Prostate gland (tissue), 2 donors: ENCODE measurements around the gene SLC1A7. TPM values are rescaled to one million over a fixed set of nuclear protein-coding genes. Genes with fewer than 3 reads are reported as not detected.
A peak's percentile ranks its signal among the peaks of the same experiment; 100 is the strongest.
"Not testable (repeated sequence)": the region's sequence is repeated elsewhere in the genome, so short reads cannot be mapped to it uniquely, and the experiment has no call there.

Experiments used
- DNase-seq: peaks from one replicate; pipeline ENCODE4 v3.0.0-alpha.2; 2019; ENCODE audit warnings: low spot score
- H3K27ac ChIP-seq, 2 donors: fragments of 200-600 bp; sonication (generic); 2 replicates each; pipeline ENCODE4 v1.5.1; 2017 to 2019
- H3K27me3 ChIP-seq: fragments of 200-600 bp; sonication (generic); replicated peaks from 2 replicates; pipeline ENCODE4 v1.5.1; 2019; ENCODE audit not compliant: insufficient read depth
- H3K36me3 ChIP-seq, 2 donors: fragments of 200-600 bp; sonication (generic); 1 replicate in 1 of 2; 2 replicates in 1 of 2; pipeline versions ENCODE4 v1.5.1 to v1.8.1; 2017 to 2019
- H3K4me1 ChIP-seq: fragments of 200-600 bp; sonication (generic); replicated peaks from 2 replicates; pipeline ENCODE4 v1.5.1; 2019
- H3K4me3 ChIP-seq, 2 donors: fragments of 200-600 bp; sonication (generic); 2 replicates each; pipeline ENCODE4 v1.5.1; 2017 to 2019
- H3K9me3 ChIP-seq: fragments of 200-600 bp; sonication (generic); 2 replicates; pipeline ENCODE4 v1.5.1; 2017
- CTCF ChIP-seq, 4 experiments: fragments of 200-600 bp in 2 of 4; fragments of 450-650 bp in 2 of 4; sonication (generic) in 2 of 4; IDR thresholded peaks; 1 replicate in 3 of 4; 2 replicates in 1 of 4; pipeline ENCODE4 v1.5.1; 2016 to 2019; ENCODE audit warnings: antibody characterized with exemption in 4 of 4, mild to moderate bottlenecking in 2 of 4, moderate library complexity in 2 of 4
- POLR2A ChIP-seq: fragments of 450-650 bp; IDR thresholded peaks from one replicate; pipeline ENCODE4 v1.6.1; 2016; ENCODE audit warnings: antibody characterized with exemption, mild to moderate bottlenecking
- POLR2AphosphoS5 ChIP-seq: sonication (generic); formaldehyde crosslinking; IDR thresholded peaks from one replicate; pipeline ENCODE4 v1.6.1; 2017; ENCODE audit warnings: antibody characterized with exemption
- WGBS: methylation state at CpG from one replicate; pipeline ENCODE4 v1.1.5; 2018; 5-methylcytosine and 5-hydroxymethylcytosine counted together
- intact Hi-C: fragments of 100-400 bp; cut with DNase I; formaldehyde crosslinking; loops from one replicate; pipeline ENCODE4 v1.14.2; 2022
- total RNA-seq, 2 donors: library from RNA; depleted of rRNA; stranded (reverse); fragments of >200 nt; gene quantifications; one replicate each; pipeline ENCODE4 v1.1.0, GENCODE V29; 2016

SLC1A7 gene
- total RNA-seq, 2 donors from 2014 or later = 1.8 TPM; not detected in 1

GRCh38 chr1:53186533-53186932, 44.1 kb upstream of the SLC1A7 start:
- no peak overlapping the region for H3K27ac ChIP-seq
- DNase-seq = no peak
- WGBS = 57% methylated on average over 3 of the region's 3 CpGs
- intact Hi-C loops = no loop called here
- H3K9me3 ChIP-seq = no peaks in the 10 kb centered on the region
- H3K27me3 ChIP-seq = no peaks in the 10 kb centered on the region
- no peaks in the 10 kb centered on the region for H3K4me1 ChIP-seq
- no peak overlapping the region for H3K4me3 ChIP-seq
- no peaks in the 10 kb centered on the region for H3K36me3 ChIP-seq
- no peak for TF ChIP-seq POLR2AphosphoS5
- no peak for TF ChIP-seq CTCF (IDR thresholded peaks at IDR 0.05)
- no peak for TF ChIP-seq POLR2A

- 69% methylated on average over 2 of the region's 2 CpGs for WGBS
- H3K4me1 ChIP-seq, H3K4me3 ChIP-seq, H3K27me3 ChIP-seq, H3K27ac ChIP-seq, H3K36me3 ChIP-seq, intact Hi-C loops, H3K9me3 ChIP-seq, DNase-seq: not testable (repeated sequence)
- TF ChIP-seq CTCF (IDR thresholded peaks at IDR 0.05) = peak in 1 of 4 experiments; percentile 4
These were observed 43.5 kb upstream of the SLC1A7 start for GRCh38 chr1:53185955-53186297.

GRCh38 chr1:53183095-53183990, 40.9 kb upstream of the SLC1A7 start:
- Histone ChIP-seq H3K4me1 (no peaks in the 10 kb centered on the region), H3K9me3 (no peaks in the 10 kb centered on the region), H3K27ac (no peak overlapping the region), H3K36me3 (no peaks in the 10 kb centered on the region), H3K4me3 (no peak overlapping the region), H3K27me3 (no peaks in the 10 kb centered on the region)
- TF ChIP-seq CTCF (IDR thresholded peaks at IDR 0.05) = no peak
- TF ChIP-seq POLR2AphosphoS5 = no peak
- no peak for TF ChIP-seq POLR2A
- 67% methylated on average over 6 of the region's 6 CpGs for WGBS
- intact Hi-C loops = loop anchor here (5.0 kb wide), 1 partner anchor 261 kb away; the partner anchor contains the start of gene ECHDC2
- no peak for DNase-seq

GRCh38 chr1:53182716-53183094, 40.3 kb upstream of the SLC1A7 start:
- WGBS = 74% methylated on average over 3 of the region's 3 CpGs
- Histone ChIP-seq H3K36me3 (no peaks in the 10 kb centered on the region), H3K4me1 (no peaks in the 10 kb centered on the region), H3K9me3 (no peaks in the 10 kb centered on the region), H3K27ac (no peak overlapping the region), H3K27me3 (no peaks in the 10 kb centered on the region), H3K4me3 (no peak overlapping the region)
- DNase-seq = no peak
- no peak for TF ChIP-seq CTCF (IDR thresholded peaks at IDR 0.05)
- no peak for TF ChIP-seq POLR2A
- no peak for TF ChIP-seq POLR2AphosphoS5
- intact Hi-C loops = loop anchor here (5.0 kb wide), 1 partner anchor 260 kb away; the partner anchor contains the start of gene ECHDC2

GRCh38 chr1:53182111-53182593, 39.7 kb upstream of the SLC1A7 start:
- intact Hi-C loops = loop anchor here (5.0 kb wide), 1 partner anchor 260 kb away; the partner anchor contains the start of gene ECHDC2
- DNase-seq = peak; percentile 68
- Histone ChIP-seq H3K4me1 (peaks cover under 1% of the 10 kb centered on the region), H3K36me3 (no peaks in the 10 kb centered on the region), H3K27ac (no peak overlapping the region), H3K4me3 (no peak overlapping the region), H3K9me3 (no peaks in the 10 kb centered on the region), H3K27me3 (no peaks in the 10 kb centered on the region)
- TF ChIP-seq CTCF (IDR thresholded peaks at IDR 0.05) = peak; percentile 79 to 85 (median 80)
- no peak for TF ChIP-seq POLR2A
- WGBS = 22% methylated on average over 16 of the region's 16 CpGs
